ENCODE data around the gene TLR9. TPM values are rescaled to one million over a fixed set of nuclear protein-coding genes. Genes with fewer than 3 reads are reported as not detected.

The TLR9 gene
- total RNA-seq, 1 experiment from 2014 or later, result not detected

GRCh38 chr3:52216585-52217408 lies 8.6 kb downstream of the TLR9 start:
- POLR2A ChIA-PET (ENCODE audit: unreplicated experiment), result interaction anchor here (0.5 to 1.3 kb wide), 10 partner anchors 8 to 899 kb away, joined by 3 to 11 read pairs (median 4); partner anchors contain the start of genes POC1A, PPM1M and TWF2
- Histone ChIP-seq H3K27ac (ENCODE audit: low read length) (peak overlapping the region; percentile 98), H3K4me2 (ENCODE audit: low read length) (peak overlapping the region; percentile 53)

GRCh38 chr3:52215351-52215750 lies 10.1 kb downstream of the TLR9 start:
- H3F3A ChIP-seq (ENCODE audit: low read length, unreplicated experiment), result peaks cover 11% of the 10 kb centered on the region
- ATAC-seq (no peak), DNase-seq (no peak)
- no peak for TF ChIP-seq EZH2 (IDR thresholded peaks at IDR 0.05; ENCODE audit: low read length, unreplicated experiment)
- TF ChIP-seq EZH2phosphoT487 (IDR thresholded peaks at IDR 0.05; ENCODE audit: borderline replicate concordance, low read length), result no peak
- TF ChIP-seq CTCF (conservative IDR thresholded peaks at IDR 0.05; ENCODE audit: low read depth, low read length), result no peak
- H3K79me2 ChIP-seq (ENCODE audit: low read length), result 0 out of 2 replicates have a peak, but pooled peaks cover 9% of the 10 kb centered on the region
- CTCF ChIA-PET, result no interaction called here
- intact Hi-C loops (cut with micrococcal nuclease), result loop anchor here (10.0 kb wide), 1 partner anchor 161 kb away; the partner anchor contains the start of gene DUSP7
- peaks cover 55% of the 10 kb centered on the region for H3K4me1 ChIP-seq (ENCODE audit: insufficient read depth, low read length)
- no peaks in the 10 kb centered on the region for H4K20me1 ChIP-seq (ENCODE audit: low read length)
- H3K4me2 ChIP-seq (ENCODE audit: low read length), result no peak overlapping the region
- H3K9me2 ChIP-seq (replicated peaks; ENCODE audit: low read length), result no peaks in the 10 kb centered on the region
- H3K27ac ChIP-seq (ENCODE audit: low read length), result peak overlapping the region; percentile 98
- peaks cover 51% of the 10 kb centered on the region for H3K36me3 ChIP-seq (ENCODE audit: low read depth, low read length)
- POLR2A ChIA-PET (ENCODE audit: unreplicated experiment), result no interaction called here
- H3K4me3 ChIP-seq (ENCODE audit: low read length), result no peak overlapping the region
- no TSS peak for BruUV-seq (replicated peaks)
- H3K9ac ChIP-seq (ENCODE audit: low read length), result no peak overlapping the region
- H3K27me3 ChIP-seq (ENCODE audit: low read length), result no peaks in the 10 kb centered on the region
- no peak overlapping the region for H2AFZ ChIP-seq (ENCODE audit: low read length)
- no peaks in the 10 kb centered on the region for H3K9me3 ChIP-seq (ENCODE audit: low read length)

More at GRCh38 chr3:52216585-52217408, 8.6 kb downstream of the TLR9 start:
- TF ChIP-seq CTCF (conservative IDR thresholded peaks at IDR 0.05; ENCODE audit: low read depth, low read length), result no peak
- no peak for TF ChIP-seq EZH2 (IDR thresholded peaks at IDR 0.05; ENCODE audit: low read length, unreplicated experiment)
- TF ChIP-seq EZH2phosphoT487 (IDR thresholded peaks at IDR 0.05; ENCODE audit: borderline replicate concordance, low read length), result no peak
- no peaks in the 10 kb centered on the region for H3K27me3 ChIP-seq (ENCODE audit: low read length)
- peaks cover 50% of the 10 kb centered on the region for H3K4me1 ChIP-seq (ENCODE audit: insufficient read depth, low read length)
- H3K4me3 ChIP-seq (ENCODE audit: low read length), result no peak overlapping the region
- peak overlapping the region; percentile 84 for H3K9ac ChIP-seq (ENCODE audit: low read length)
- intact Hi-C loops (cut with micrococcal nuclease), result loop anchor here (1.0 to 10.0 kb wide), 3 partner anchors 60 to 162 kb away; partner anchors contain the start of genes DUSP7 and POC1A
- no peaks in the 10 kb centered on the region for H3K9me2 ChIP-seq (replicated peaks; ENCODE audit: low read length)
- peaks cover 39% of the 10 kb centered on the region for H3K36me3 ChIP-seq (ENCODE audit: low read depth, low read length)
- no peaks in the 10 kb centered on the region for H3K9me3 ChIP-seq (ENCODE audit: low read length)
- CTCF ChIA-PET, result interaction anchor here (0.6 to 0.8 kb wide), 4 partner anchors 62 to 164 kb away, joined by 3 read pairs; partner anchors contain the start of genes GLYCTK and POC1A
- no peak overlapping the region for H2AFZ ChIP-seq (ENCODE audit: low read length)
- H4K20me1 ChIP-seq (ENCODE audit: low read length), result no peaks in the 10 kb centered on the region
- DNase-seq, result peak; percentile 99
- TSS peak; percentile 85 for BruUV-seq (replicated peaks)
- peaks cover 11% of the 10 kb centered on the region for H3F3A ChIP-seq (ENCODE audit: low read length, unreplicated experiment)
- peak; percentile 79 for ATAC-seq
- H3K79me2 ChIP-seq (ENCODE audit: low read length), result no peaks in the 10 kb centered on the region
